Esophagus squamous epithelium (tissue), 5 donors: ENCODE measurements around the gene NUDT22. TPM values are rescaled to one million over a fixed set of nuclear protein-coding genes. Genes with fewer than 3 reads are reported as not detected.

Experiments used
- DNase-seq: peaks from one replicate; lab custom pipeline; 2025; lab: John Stamatoyannopoulos, UW
- H3K27ac ChIP-seq, 4 donors: fragments of 200-600 bp; sonication (generic); one replicate each; pipeline ENCODE4 v1.5.1; 2016 to 2019; ENCODE audit warnings: mild to moderate bottlenecking in 1 of 4
- H3K27me3 ChIP-seq, 4 donors: fragments of 200-600 bp; sonication (generic); 1 replicate in 3 of 4; 2 replicates in 1 of 4; pipeline versions ENCODE4 v1.5.1 to v1.6.0; 2017 to 2021; ENCODE audit warnings: antibody characterized with exemption in 1 of 4
- H3K36me3 ChIP-seq, 3 donors: fragments of 200-600 bp; sonication (generic); one replicate each; pipeline ENCODE4 v1.5.1; 2016 to 2019
- H3K4me1 ChIP-seq, 3 donors: fragments of 200-600 bp; sonication (generic); one replicate each; pipeline ENCODE4 v1.5.1; 2017 to 2019
- H3K4me3 ChIP-seq, 4 donors: fragments of 200-600 bp; sonication (generic); 1 replicate in 3 of 4; 2 replicates in 1 of 4; pipeline ENCODE4 v1.5.1; 2016 to 2019; ENCODE audit warnings: mild to moderate bottlenecking in 2 of 4, moderate library complexity in 1 of 4
- H3K9me3 ChIP-seq, 3 donors: fragments of 200-600 bp; sonication (generic); one replicate each; pipeline ENCODE4 v1.5.1; 2016 to 2019
- CTCF ChIP-seq, 6 experiments: fragments of 450-650 bp in 4 of 6; fragments of 200-600 bp in 2 of 6; sonication (generic) in 2 of 6; IDR thresholded peaks; one replicate each; pipeline ENCODE4 v1.5.1; 2016 to 2019; ENCODE audit warnings: antibody characterized with exemption in 6 of 6, mild to moderate bottlenecking in 4 of 6, moderate library complexity in 4 of 6
- POLR2A ChIP-seq, 4 donors: fragments of 450-650 bp; IDR thresholded peaks; one replicate each; pipeline ENCODE4 v1.6.1; 2017; ENCODE audit warnings: antibody characterized with exemption in 4 of 4, mild to moderate bottlenecking in 4 of 4, moderate library complexity in 3 of 4
- WGBS, 2 donors: methylation state at CpG; one replicate each; pipeline ENCODE4 v1.1.5; 2018; 5-methylcytosine and 5-hydroxymethylcytosine counted together
- intact Hi-C: fragments of 100-400 bp; cut with DNase I; formaldehyde crosslinking; loops from one replicate; pipeline ENCODE4 v1.15.0; 2022
- total RNA-seq, 4 donors: library from RNA; depleted of rRNA; stranded (reverse); fragments of >200 nt; gene quantifications; one replicate each; pipeline ENCODE4 v1.1.0, GENCODE V29; 2016
- donor health status: DM: yes; HTN: yes; CAD: no.

NUDT22 gene
- total RNA-seq, 4 donors from 2014 or later = 44.0 to 60.1 (median 50.7) TPM

- H3K9me3 ChIP-seq = no peaks in the 10 kb centered on the region
- no peak overlapping the region for H3K27ac ChIP-seq
- intact Hi-C loops = no loop called here
- H3K4me1 ChIP-seq = peaks cover 9 to 36% (median 9%) of the 10 kb centered on the region in 3 donors
- TF ChIP-seq POLR2A (IDR thresholded peaks at IDR 0.05) (no peak), CTCF (IDR thresholded peaks at IDR 0.05) (no peak)
- no peak overlapping the region for H3K4me3 ChIP-seq
- no peak for DNase-seq
- peaks cover 0 to 39% (median 6%) of the 10 kb centered on the region in 3 donors for H3K36me3 ChIP-seq
- WGBS, 2 donors = 92 to 100% methylated on average over 1 to 6 of the region's 14 CpGs
- no peaks in the 10 kb centered on the region for H3K27me3 ChIP-seq
Measured at GRCh38 chr11:64220798-64221197, 5.3 kb upstream of the NUDT22 start.

- no peak for DNase-seq
- peaks cover 18 to 51% (median 20%) of the 10 kb centered on the region in 3 donors for H3K4me1 ChIP-seq
- H3K4me3 ChIP-seq = no peak overlapping the region
- no peaks in the 10 kb centered on the region for H3K9me3 ChIP-seq
- H3K27ac ChIP-seq = no peak overlapping the region
- H3K36me3 ChIP-seq = peaks cover 0 to 39% (median 6%) of the 10 kb centered on the region in 3 donors
- H3K27me3 ChIP-seq = no peaks in the 10 kb centered on the region
- TF ChIP-seq CTCF (IDR thresholded peaks at IDR 0.05) (no peak), POLR2A (IDR thresholded peaks at IDR 0.05) (no peak)
- 81% methylated on average over 5 to 9 of the region's 9 CpGs for WGBS, 2 donors
- intact Hi-C loops = no loop called here
Measured at GRCh38 chr11:64222651-64223000, 3.4 kb upstream of the NUDT22 start.

GRCh38 chr11:64223001-64223651 lies 2.9 kb upstream of the NUDT22 start:
- Histone ChIP-seq H3K27ac (peak overlapping the region in 1 of 4 donors; percentile 4), H3K4me1 (peaks cover 22 to 56% (median 25%) of the 10 kb centered on the region in 3 donors), H3K36me3 (peaks cover 0 to 39% (median 6%) of the 10 kb centered on the region in 3 donors), H3K27me3 (no peaks in the 10 kb centered on the region), H3K4me3 (no peak overlapping the region), H3K9me3 (no peaks in the 10 kb centered on the region)
- no peak for TF ChIP-seq POLR2A (IDR thresholded peaks at IDR 0.05)
- no peak for TF ChIP-seq CTCF (IDR thresholded peaks at IDR 0.05)
- DNase-seq = no peak
- WGBS, 2 donors = 81% methylated on average over 10 to 12 of the region's 24 CpGs
- intact Hi-C loops = no loop called here

- H3K4me3 ChIP-seq = no peak overlapping the region
- DNase-seq = no peak
- no peaks in the 10 kb centered on the region for H3K9me3 ChIP-seq
- peak overlapping the region in 2 of 4 donors; percentile 2 to 4 for H3K27ac ChIP-seq
- 76 to 85% methylated on average over 3 of the region's 17 CpGs for WGBS, 2 donors
- TF ChIP-seq POLR2A (IDR thresholded peaks at IDR 0.05) = no peak
- H3K4me1 ChIP-seq = peaks cover 24 to 68% (median 26%) of the 10 kb centered on the region in 3 donors
- H3K36me3 ChIP-seq = peaks cover 0 to 34% (median 6%) of the 10 kb centered on the region in 3 donors
- no peaks in the 10 kb centered on the region for H3K27me3 ChIP-seq
- intact Hi-C loops = no loop called here
Measured at GRCh38 chr11:64224151-64224890, 1.8 kb upstream of the NUDT22 start.

GRCh38 chr11:64224891-64225607 lies 1.0 kb upstream of the NUDT22 start:
- no peak for DNase-seq

More at GRCh38 chr11:64224891-64225607, 1.0 kb upstream of the NUDT22 start:
- peaks cover 0 to 27% (median 6%) of the 10 kb centered on the region in 3 donors for H3K36me3 ChIP-seq
- H3K27ac ChIP-seq = peak overlapping the region; percentile 90 to 97 (median 93)
- peak overlapping the region; percentile 60 to 91 (median 84) for H3K4me3 ChIP-seq
- TF ChIP-seq CTCF (IDR thresholded peaks at IDR 0.05) (no peak), POLR2A (IDR thresholded peaks at IDR 0.05) (no peak)
- intact Hi-C loops = no loop called here
- no peaks in the 10 kb centered on the region for H3K27me3 ChIP-seq
- no peaks in the 10 kb centered on the region for H3K9me3 ChIP-seq
- peaks cover 26 to 76% (median 31%) of the 10 kb centered on the region in 3 donors for H3K4me1 ChIP-seq
- 56 to 85% methylated on average over 6 to 8 of the region's 22 CpGs for WGBS, 2 donors
